ENCODE data around the gene HERC6. TPM values are rescaled to one million over a fixed set of nuclear protein-coding genes. Genes with fewer than 3 reads are reported as not detected.

The HERC6 gene
- total and polyA plus RNA-seq, 9 of the 15 experiments (the other 6 are each of a cell fraction or from before 2014, with no cell fraction given): 0.01 to 0.68 (median 0.15) TPM

DNA sequence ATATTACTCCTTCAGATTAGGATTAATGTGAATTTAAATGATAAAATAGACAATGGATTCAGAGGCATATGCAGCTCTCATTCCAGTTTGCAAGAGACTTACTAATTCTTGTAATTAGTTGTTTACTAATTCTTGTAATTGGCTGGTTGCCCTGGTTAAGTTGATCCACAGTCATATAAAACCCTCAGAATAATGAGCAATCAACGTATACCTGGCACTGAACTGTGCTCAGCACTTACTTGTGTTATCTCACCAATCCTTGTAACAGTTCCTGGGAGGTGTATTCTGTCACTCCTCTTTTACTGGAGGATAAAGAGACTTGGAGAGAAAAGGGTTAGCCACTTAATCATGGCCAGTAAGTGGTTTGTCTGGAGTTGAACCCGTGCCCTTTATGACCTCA is 88.7 kb downstream of the HERC6 start (continued):
- TF ChIP-seq, protein P1, sequence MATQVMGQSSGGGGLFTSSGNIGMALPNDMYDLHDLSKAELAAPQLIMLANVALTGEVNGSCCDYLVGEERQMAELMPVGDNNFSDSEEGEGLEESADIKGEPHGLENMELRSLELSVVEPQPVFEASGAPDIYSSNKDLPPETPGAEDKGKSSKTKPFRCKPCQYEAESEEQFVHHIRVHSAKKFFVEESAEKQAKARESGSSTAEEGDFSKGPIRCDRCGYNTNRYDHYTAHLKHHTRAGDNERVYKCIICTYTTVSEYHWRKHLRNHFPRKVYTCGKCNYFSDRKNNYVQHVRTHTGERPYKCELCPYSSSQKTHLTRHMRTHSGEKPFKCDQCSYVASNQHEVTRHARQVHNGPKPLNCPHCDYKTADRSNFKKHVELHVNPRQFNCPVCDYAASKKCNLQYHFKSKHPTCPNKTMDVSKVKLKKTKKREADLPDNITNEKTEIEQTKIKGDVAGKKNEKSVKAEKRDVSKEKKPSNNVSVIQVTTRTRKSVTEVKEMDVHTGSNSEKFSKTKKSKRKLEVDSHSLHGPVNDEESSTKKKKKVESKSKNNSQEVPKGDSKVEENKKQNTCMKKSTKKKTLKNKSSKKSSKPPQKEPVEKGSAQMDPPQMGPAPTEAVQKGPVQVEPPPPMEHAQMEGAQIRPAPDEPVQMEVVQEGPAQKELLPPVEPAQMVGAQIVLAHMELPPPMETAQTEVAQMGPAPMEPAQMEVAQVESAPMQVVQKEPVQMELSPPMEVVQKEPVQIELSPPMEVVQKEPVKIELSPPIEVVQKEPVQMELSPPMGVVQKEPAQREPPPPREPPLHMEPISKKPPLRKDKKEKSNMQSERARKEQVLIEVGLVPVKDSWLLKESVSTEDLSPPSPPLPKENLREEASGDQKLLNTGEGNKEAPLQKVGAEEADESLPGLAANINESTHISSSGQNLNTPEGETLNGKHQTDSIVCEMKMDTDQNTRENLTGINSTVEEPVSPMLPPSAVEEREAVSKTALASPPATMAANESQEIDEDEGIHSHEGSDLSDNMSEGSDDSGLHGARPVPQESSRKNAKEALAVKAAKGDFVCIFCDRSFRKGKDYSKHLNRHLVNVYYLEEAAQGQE (IDR thresholded peaks at IDR 0.05; ENCODE audit: borderline replicate concordance): no peak
- TF ChIP-seq, protein P1 (CRISPR knock-in tag; IDR thresholded peaks at IDR 0.05; ENCODE audit: low read depth): no peak
- TF ChIP-seq, protein P2, sequence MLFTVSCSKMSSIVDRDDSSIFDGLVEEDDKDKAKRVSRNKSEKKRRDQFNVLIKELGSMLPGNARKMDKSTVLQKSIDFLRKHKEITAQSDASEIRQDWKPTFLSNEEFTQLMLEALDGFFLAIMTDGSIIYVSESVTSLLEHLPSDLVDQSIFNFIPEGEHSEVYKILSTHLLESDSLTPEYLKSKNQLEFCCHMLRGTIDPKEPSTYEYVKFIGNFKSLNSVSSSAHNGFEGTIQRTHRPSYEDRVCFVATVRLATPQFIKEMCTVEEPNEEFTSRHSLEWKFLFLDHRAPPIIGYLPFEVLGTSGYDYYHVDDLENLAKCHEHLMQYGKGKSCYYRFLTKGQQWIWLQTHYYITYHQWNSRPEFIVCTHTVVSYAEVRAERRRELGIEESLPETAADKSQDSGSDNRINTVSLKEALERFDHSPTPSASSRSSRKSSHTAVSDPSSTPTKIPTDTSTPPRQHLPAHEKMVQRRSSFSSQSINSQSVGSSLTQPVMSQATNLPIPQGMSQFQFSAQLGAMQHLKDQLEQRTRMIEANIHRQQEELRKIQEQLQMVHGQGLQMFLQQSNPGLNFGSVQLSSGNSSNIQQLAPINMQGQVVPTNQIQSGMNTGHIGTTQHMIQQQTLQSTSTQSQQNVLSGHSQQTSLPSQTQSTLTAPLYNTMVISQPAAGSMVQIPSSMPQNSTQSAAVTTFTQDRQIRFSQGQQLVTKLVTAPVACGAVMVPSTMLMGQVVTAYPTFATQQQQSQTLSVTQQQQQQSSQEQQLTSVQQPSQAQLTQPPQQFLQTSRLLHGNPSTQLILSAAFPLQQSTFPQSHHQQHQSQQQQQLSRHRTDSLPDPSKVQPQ (CRISPR knock-in tag; IDR thresholded peaks at IDR 0.05; ENCODE audit: borderline replicate concordance): no peak
- TF ChIP-seq SLC30A9 (CRISPR knock-in tag; IDR thresholded peaks at IDR 0.05) (no peak), ZNF75A (CRISPR knock-in tag; IDR thresholded peaks at IDR 0.05) (no peak), ZNF695 (CRISPR knock-in tag; IDR thresholded peaks at IDR 0.05) (no peak), ZNF274 (IDR thresholded peaks at IDR 0.05; ENCODE audit: borderline replicate concordance, low read depth, low read length) (no peak), ZNF717 (CRISPR knock-in tag; IDR thresholded peaks at IDR 0.05) (no peak), ZNF766 (CRISPR knock-in tag; conservative IDR thresholded peaks at IDR 0.05) (no peak)
- TF ChIP-seq, protein P3, sequence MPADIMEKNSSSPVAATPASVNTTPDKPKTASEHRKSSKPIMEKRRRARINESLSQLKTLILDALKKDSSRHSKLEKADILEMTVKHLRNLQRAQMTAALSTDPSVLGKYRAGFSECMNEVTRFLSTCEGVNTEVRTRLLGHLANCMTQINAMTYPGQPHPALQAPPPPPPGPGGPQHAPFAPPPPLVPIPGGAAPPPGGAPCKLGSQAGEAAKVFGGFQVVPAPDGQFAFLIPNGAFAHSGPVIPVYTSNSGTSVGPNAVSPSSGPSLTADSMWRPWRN (IDR thresholded peaks at IDR 0.05; ENCODE audit: low read depth): no peak
- TF ChIP-seq, protein P4, sequence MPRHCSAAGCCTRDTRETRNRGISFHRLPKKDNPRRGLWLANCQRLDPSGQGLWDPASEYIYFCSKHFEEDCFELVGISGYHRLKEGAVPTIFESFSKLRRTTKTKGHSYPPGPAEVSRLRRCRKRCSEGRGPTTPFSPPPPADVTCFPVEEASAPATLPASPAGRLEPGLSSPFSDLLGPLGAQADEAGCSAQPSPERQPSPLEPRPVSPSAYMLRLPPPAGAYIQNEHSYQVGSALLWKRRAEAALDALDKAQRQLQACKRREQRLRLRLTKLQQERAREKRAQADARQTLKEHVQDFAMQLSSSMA (CRISPR knock-in tag; IDR thresholded peaks at IDR 0.05): no peak
